Anterior cingulate cortex (tissue), 58 donors: Measurements from ENCODE around the gene PON2.
"Not testable (repeated sequence)": the region's sequence is repeated elsewhere in the genome, so short reads cannot be mapped to it uniquely, and the experiment has no call there.

Experiments used
- DNase-seq, 58 donors: peaks; one replicate each; lab custom pipeline; 2025; lab: John Stamatoyannopoulos, UW

The PON2 gene

DNA sequence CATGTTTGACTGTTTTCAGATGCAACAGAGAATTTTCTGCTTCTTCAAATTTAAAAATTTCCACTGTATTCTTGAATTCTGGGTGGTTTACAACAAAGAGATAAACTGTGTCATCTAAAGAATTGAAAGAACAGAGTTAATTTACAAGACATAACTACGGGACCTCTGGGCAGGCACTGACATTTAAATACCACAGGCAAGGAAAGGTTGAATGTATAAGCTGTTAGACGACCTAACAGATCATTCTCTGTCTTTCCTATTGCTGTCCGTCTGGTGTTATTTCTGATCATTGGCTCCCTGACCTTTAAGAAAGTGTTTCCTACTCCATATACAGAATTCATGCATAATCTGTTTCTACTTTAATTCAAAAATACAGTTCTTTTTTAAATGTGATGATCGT is 23.2 kb downstream of the PON2 start:
- no peak for DNase-seq

- no peak for DNase-seq
Measured at GRCh38 chr7:95411036-95411435, 23.8 kb downstream of the PON2 start.

DNA sequence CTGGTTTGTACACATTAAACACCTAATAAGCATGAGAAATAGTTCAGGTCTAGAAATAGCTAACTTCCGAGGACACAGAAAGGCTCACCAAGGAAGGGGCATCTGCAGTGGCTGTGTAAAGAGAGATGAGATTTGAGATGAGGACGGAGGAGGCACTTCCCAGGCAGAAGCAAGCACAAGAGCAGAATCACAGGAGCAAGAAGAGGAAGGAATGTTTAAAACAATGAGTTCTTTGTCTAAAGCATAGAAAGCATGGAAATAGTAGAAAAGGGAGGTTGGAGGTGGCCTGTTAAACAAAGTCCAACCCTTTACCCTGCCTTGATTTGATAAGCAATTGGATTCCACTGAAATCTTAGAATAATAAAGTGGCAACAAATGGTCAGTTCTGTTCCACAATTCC is 27.1 kb downstream of the PON2 start:
- no peak for DNase-seq

- no peak for DNase-seq
Measured at GRCh38 chr7:95405800-95406199, 29.0 kb downstream of the PON2 start.

GRCh38 chr7:95405208-95405607 is 29.6 kb downstream of the PON2 start:
- no peak for DNase-seq

DNA sequence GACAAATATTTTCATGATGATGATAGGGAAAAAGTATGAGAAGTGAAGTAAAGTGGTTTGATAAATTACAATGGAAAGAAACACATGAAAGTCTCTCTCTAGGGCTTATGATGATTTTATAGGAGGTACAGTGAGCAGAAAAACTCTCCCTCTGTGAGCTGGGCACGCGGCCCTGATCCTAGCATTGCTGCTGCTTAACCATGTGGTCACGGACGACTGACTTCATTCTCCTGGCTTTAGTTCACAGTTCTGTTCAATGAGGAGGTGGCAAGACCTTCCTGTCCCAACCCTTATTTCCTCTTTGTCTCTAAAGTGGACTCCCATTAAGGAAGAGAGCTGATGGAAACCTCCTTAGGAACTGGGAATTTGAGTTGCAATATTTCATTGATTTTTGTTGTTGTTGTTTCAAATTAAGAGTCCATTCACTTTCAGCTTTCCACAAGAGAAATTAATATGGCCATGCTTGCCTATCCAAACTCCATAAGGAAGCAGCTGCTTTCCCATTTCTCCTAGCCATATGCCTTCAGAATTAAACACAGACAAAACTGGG is 30.4 kb downstream of the PON2 start:
- DNase-seq, result peak in 16 of 58 donors; percentile 1 to 48 (median 12)

GRCh38 chr7:95398155-95398940 is 36.5 kb downstream of the PON2 start:
- DNase-seq, result no peak

DNA sequence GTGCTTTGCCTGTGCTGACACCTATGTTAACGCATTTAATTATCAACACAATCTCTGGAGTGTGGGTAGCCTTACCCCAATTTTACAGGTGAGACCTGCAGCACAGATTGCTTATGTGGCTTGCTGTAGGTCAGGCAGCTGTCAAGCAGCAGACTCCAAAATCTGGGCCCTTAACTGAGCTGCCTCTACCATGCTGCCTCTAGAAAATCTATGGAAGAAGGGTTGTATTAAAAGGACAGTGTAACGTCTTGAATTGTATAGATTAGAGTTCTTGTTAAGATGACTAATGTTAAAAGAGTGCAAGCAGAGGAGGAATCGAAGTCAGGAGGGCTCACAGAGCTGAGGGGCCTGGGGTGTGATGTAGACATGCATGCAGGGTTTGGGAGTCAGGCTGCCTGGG is 37.4 kb downstream of the PON2 start:
- DNase-seq, result no peak

- DNase-seq, result peak in 1 of 58 donors; percentile 3
Measured at GRCh38 chr7:95396136-95397032, 38.4 kb downstream of the PON2 start, which contains the start of gene PON3. Gene PON3 (minus strand): TSS chr7:95396375. CDS start chr7:95396350, 25 bp downstream.

DNA sequence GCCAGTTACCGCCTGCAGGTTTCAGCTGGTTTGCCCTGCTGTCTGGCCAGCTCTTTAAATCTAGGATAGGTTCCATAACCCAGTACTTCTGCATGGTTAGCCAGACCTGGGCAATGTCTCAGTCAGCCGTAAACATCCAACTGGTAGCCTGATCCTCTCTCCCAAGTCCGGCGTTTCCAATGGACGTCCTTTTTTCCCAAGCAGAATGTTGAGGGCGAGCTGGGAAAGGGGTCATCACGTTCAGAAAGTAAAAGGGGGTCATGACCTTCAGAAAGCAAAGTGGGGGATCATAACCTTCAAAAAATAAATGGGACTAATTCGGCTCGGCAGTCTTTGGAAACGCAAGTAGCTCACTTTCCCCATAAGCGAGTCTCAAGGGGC is 39.1 kb downstream of the PON2 start:
- no peak for DNase-seq

DNA sequence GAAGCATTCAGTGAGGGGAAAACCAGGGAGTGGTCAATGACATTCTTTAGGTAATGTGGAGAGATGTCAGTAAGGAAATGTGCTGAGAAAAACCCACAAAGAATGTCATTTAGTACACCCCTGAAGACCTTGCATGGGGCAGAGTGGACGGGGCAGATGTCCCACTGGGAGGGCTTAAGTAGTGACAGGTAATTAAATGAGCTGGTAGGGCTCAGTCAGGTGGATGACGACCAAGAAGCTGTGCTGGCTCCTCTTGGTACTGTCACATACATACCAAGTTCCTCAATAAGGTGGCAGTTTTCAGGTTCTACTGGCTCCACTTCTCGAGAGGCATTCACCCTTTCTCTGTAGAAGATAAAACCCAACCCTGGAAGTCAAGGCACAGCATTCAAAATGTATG is 40.5 kb downstream of the PON2 start:
- no peak for DNase-seq

DNA sequence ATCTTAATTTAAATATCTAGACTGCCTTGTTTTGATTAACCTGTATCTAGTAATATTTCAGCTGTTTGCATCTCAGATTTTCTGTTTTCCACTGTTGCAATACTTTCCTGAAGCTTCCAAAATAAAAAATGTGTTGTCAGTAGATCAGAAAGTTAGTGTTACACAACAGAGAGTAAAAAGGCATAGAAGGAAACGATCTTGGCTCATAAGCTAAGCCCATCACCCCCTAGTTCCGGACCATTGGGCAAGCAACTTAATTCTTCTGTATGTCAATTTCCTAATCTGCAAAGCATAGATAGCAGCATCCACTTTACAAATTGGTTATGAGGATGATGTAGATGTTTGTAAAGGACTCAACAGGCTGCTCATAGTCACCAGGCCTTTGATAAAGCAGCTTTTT is 43.1 kb downstream of the PON2 start:
- no peak for DNase-seq

DNA sequence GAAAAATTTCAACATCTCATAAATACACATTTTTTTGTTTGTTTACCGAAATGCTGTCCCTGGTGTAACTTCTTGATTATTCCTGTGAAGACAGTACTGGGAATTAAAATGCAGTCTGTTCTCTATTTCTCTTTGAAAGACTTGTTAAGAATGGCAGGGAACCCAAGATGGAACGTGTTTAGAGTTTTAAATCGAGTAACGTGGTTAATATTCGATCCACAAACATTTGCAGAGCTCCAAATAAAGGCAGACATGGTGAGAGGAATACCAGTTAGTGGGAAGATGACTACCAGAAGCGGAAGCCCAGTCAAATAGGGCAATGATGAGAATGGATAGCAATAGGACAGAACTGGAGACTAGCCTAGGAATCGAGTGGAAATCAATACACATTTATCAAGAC is 45.3 kb downstream of the PON2 start:
- peak in 3 of 58 donors; percentile 5 to 60 (median 20) for DNase-seq

GRCh38 chr7:95379457-95379856 is 55.4 kb downstream of the PON2 start:
- DNase-seq, result not testable (repeated sequence)

- DNase-seq, result no peak
Measured at GRCh38 chr7:95376632-95377400, 58.0 kb downstream of the PON2 start.

DNA sequence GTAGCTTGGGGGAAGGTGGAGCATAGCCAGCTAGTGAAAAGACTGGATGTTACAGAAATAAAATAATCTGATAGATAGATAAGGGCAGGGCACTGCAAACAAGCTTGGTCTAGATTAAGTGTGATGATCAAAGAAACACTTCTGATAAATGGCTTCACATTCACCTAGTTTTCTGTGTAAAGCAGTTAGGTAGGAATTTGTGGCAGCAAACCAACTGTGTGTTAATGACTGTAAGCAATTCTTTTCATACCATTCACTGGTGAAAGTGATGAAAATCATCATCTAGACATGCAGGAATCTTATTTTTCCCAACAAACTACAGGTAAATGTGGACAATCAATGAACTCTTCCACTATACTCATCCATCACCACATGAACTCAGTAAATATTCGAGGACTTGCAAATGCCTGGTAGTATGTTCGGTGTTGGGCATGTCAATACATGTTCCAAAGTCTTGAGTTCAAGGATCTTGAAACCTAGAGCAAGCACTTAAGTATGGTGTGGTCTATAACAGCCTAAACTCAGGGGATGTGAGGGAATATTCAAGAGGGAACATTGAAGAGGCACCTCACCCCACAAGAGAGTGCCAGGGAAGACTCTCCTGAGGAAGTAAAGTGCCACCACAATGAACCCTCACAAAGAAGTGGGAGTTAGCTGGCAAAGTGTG is 59.1 kb downstream of the PON2 start:
- DNase-seq, result no peak

- no peak for DNase-seq
Measured at GRCh38 chr7:95373323-95373722, 61.5 kb downstream of the PON2 start.

- DNase-seq, result no peak
Measured at GRCh38 chr7:95368235-95368634, 66.6 kb downstream of the PON2 start.

DNA sequence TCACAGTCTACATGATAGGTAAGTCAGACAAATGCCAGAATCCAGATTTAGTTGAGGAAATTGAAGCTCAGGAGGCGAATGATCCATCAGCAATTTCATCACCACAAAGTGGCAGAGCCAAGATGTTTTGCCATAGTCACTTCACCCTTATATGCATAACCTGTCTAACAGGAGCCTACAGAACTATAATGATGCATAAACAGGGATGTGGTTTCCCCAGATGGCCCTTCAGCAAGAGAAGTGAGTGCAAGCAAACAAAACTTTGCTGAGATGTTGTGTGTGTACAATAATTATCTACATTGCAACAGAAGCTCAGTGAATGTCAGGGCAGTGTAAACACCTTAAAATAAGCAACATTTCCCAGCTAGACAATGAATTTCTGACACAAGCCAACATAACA is 67.2 kb downstream of the PON2 start:
- no peak for DNase-seq

DNA sequence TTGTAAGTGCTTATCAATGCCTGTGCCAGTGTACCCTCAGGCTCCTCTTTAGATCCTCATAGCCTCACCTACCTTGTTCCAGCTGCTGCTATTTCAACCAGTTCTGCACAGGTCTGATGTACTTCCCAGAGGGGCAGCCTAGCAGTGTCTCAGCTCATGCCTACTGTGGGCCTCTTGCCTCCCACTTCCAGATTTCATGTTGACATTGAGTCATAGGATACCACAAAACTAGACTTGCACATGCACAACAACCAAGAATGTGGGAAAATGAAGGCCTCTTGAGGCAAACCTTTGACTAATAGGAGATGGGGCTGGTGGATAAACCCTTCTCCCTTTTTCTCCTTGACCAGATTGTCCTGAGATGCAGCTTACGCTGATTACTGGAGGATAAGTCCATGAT is 69.7 kb downstream of the PON2 start:
- no peak for DNase-seq
